HL-60 (cell line): ENCODE data around the gene CDK5R1.

ENCODE experiments used
- GABPA ChIP-seq: IDR thresholded peaks from 2 replicates; pipeline ENCODE4 v1.6.1; 2012; ENCODE audit warnings: low read depth
- POLR2AphosphoS5 ChIP-seq: IDR thresholded peaks from 2 replicates; pipeline ENCODE4 v1.6.1; 2012; ENCODE audit warnings: low read depth
- SPI1 ChIP-seq: IDR thresholded peaks from 2 replicates; pipeline ENCODE4 v1.6.1; 2012; ENCODE audit warnings: low read depth, mild to moderate bottlenecking, borderline replicate concordance
- TF ChIP-seq, protein P1 (sequence below): IDR thresholded peaks from 2 replicates; pipeline ENCODE4 v1.6.1; 2012; ENCODE audit warnings: low read depth; ENCODE audit not compliant: insufficient replicate concordance
- TF ChIP-seq, protein P2 (sequence below): IDR thresholded peaks from one replicate; pipeline ENCODE4 v1.5.1; 2011; ENCODE audit warnings: low read length, control low read depth, inconsistent platforms; ENCODE audit not compliant: insufficient read depth

DNA sequence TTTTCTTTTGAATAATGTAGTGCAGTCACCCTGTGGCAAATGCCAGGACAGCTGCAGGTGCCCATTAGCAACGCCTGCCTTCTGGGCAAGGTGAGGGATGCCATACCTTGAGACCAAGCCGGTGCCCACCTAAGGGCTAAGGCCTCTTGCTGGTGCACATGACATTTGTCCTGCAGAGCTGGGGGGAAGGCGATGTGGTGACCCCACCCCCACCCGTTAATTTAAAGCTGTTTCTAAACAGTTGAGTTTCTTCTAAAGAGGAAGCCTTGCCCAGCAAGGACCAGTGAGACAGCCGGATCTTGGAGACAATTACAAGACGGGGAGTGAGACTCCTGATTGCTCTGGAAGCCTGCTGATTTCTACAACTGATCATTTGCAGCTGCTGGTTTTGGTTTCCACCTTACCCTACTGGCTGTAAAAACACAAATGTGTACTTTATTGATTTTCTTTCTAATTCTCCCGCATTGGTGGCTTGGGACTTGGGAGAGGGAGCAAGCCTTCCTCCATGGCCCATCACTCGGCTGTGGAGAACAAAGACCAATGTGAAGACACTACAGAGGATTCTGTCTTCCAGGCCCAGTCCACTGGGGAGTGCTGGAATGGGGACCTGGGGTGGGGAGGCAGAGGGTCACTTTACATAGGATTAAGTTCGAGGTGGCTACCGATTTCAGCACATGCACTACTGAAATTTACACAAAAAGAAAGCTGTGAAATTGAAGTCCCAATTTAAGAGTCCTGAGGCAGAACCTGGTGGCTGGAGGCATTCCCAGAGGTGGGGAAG, 2.7 kb downstream of the CDK5R1 start:
- TF ChIP-seq, protein P1, sequence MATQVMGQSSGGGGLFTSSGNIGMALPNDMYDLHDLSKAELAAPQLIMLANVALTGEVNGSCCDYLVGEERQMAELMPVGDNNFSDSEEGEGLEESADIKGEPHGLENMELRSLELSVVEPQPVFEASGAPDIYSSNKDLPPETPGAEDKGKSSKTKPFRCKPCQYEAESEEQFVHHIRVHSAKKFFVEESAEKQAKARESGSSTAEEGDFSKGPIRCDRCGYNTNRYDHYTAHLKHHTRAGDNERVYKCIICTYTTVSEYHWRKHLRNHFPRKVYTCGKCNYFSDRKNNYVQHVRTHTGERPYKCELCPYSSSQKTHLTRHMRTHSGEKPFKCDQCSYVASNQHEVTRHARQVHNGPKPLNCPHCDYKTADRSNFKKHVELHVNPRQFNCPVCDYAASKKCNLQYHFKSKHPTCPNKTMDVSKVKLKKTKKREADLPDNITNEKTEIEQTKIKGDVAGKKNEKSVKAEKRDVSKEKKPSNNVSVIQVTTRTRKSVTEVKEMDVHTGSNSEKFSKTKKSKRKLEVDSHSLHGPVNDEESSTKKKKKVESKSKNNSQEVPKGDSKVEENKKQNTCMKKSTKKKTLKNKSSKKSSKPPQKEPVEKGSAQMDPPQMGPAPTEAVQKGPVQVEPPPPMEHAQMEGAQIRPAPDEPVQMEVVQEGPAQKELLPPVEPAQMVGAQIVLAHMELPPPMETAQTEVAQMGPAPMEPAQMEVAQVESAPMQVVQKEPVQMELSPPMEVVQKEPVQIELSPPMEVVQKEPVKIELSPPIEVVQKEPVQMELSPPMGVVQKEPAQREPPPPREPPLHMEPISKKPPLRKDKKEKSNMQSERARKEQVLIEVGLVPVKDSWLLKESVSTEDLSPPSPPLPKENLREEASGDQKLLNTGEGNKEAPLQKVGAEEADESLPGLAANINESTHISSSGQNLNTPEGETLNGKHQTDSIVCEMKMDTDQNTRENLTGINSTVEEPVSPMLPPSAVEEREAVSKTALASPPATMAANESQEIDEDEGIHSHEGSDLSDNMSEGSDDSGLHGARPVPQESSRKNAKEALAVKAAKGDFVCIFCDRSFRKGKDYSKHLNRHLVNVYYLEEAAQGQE, result no peak
- TF ChIP-seq, protein P2, sequence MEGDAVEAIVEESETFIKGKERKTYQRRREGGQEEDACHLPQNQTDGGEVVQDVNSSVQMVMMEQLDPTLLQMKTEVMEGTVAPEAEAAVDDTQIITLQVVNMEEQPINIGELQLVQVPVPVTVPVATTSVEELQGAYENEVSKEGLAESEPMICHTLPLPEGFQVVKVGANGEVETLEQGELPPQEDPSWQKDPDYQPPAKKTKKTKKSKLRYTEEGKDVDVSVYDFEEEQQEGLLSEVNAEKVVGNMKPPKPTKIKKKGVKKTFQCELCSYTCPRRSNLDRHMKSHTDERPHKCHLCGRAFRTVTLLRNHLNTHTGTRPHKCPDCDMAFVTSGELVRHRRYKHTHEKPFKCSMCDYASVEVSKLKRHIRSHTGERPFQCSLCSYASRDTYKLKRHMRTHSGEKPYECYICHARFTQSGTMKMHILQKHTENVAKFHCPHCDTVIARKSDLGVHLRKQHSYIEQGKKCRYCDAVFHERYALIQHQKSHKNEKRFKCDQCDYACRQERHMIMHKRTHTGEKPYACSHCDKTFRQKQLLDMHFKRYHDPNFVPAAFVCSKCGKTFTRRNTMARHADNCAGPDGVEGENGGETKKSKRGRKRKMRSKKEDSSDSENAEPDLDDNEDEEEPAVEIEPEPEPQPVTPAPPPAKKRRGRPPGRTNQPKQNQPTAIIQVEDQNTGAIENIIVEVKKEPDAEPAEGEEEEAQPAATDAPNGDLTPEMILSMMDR, result no peak
- TF ChIP-seq POLR2AphosphoS5 (no peak), GABPA (no peak), SPI1 (no peak)
